ENCODE results near the gene ZGPAT.

DNA sequence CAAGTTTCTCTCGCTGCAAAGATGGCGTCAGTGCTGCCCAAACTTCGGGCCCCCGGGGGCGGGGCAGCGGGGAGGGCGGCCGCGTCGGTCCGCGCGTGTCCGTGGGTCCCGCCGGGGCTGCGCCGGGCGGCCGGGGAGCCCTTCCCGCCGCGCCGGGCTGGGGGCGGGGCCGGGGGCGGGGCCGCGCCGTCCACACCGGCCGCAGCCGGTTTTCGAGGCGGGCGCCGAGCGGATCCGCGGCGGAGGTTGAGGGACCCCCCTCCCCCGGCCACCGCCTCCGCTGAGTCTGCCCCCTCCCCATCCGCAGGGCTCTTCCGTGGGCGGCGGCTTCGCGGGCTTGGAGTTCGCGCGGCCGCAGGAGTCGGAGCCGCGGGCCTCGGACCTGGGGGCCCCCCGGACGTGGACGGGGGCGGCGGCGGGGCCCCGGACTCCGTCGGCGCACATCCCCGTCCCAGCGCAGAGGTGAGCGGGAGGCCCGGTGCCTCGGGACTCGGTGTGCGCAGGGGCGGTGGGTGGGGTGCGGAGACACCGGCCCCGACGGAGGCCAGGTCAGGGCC lies 32.3 kb downstream of the ZGPAT start:
- no peak for TF ChIP-seq POLR2A (IDR thresholded peaks at IDR 0.05)
- TF ChIP-seq, protein P1, sequence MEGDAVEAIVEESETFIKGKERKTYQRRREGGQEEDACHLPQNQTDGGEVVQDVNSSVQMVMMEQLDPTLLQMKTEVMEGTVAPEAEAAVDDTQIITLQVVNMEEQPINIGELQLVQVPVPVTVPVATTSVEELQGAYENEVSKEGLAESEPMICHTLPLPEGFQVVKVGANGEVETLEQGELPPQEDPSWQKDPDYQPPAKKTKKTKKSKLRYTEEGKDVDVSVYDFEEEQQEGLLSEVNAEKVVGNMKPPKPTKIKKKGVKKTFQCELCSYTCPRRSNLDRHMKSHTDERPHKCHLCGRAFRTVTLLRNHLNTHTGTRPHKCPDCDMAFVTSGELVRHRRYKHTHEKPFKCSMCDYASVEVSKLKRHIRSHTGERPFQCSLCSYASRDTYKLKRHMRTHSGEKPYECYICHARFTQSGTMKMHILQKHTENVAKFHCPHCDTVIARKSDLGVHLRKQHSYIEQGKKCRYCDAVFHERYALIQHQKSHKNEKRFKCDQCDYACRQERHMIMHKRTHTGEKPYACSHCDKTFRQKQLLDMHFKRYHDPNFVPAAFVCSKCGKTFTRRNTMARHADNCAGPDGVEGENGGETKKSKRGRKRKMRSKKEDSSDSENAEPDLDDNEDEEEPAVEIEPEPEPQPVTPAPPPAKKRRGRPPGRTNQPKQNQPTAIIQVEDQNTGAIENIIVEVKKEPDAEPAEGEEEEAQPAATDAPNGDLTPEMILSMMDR (IDR thresholded peaks at IDR 0.05): no peak
- TF ChIP-seq EP300 (IDR thresholded peaks at IDR 0.05): no peak

Data from ovary (tissue), 3 donors.